Esophagus mucosa (tissue), 1 donor: Measurements from ENCODE around the gene LRRFIP2. TPM values are rescaled to one million over a fixed set of nuclear protein-coding genes. Genes with fewer than 3 reads are reported as not detected.

ENCODE experiments used
- ATAC-seq: fragments of 200-7000 bp; cut with Tn5 transposase; one replicate; pipeline ENCODE4 v1.9.1; 2020
- total RNA-seq: library from RNA; stranded (reverse); gene quantifications from one replicate; pipeline ENCODE4 v1.2.4, GENCODE V29; 2023
- donor health status: DM: yes; HTN: yes; CAD: no.

The LRRFIP2 gene
- total RNA-seq, 1 donor from 2014 or later = 67.3 TPM

- no peak for ATAC-seq
Observed at GRCh38 chr3:37016903-37017302, 157.5 kb downstream of the LRRFIP2 start.

- ATAC-seq = no peak
Observed at GRCh38 chr3:37015642-37016041, 158.7 kb downstream of the LRRFIP2 start.

- no peak for ATAC-seq
Observed at GRCh38 chr3:37014620-37015019, 159.8 kb downstream of the LRRFIP2 start.

Other genes starting within 250 kb of the LRRFIP2 start
- gene TRANK1, start 229.5 kb downstream of the LRRFIP2 start, total RNA-seq = 4.3 TPM
- 8.5 TPM for gene EPM2AIP1, start 181.5 kb downstream of the LRRFIP2 start, total RNA-seq
- 17.0 TPM for gene MLH1, start 181.1 kb downstream of the LRRFIP2 start, total RNA-seq
- gene GOLGA4, start 68.7 kb upstream of the LRRFIP2 start, total RNA-seq = 61.4 TPM